Measurements from ENCODE around the gene RRAGD.

DNA sequence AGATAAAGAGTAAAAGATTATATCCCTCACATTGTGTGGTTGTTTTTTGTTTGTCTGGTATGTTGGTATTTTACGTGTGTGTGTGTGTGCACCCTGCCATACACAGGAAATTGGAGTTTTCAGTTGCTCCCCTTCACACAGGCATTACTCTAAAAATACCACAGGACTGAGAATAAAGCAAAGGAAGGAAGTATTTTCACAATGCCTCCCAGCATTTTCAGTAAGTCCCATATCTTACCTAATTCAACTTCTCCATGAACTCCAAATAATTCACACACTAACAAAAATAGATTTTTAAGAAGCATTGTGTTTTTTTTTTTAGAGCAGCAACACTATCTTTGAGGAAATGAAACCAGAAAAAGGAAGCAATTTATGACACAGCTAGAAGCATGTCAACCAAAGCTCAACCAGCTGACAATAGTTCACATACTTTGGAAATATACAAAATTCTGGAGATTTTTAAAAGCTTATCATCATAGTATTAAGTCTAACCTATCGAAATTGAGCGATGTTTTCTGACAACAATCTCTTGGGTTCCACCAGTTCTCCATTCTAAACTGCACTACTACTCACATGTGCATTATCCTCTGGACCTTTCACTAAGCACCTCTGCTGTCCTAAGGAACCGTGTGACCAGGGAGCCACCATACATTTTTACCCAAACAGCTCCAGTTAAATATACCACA lies 61.6 kb downstream of the RRAGD start:
- TF ChIP-seq CTCF (IDR thresholded peaks at IDR 0.05) (no peak), POLR2A (IDR thresholded peaks at IDR 0.05) (no peak), POLR2AphosphoS5 (IDR thresholded peaks at IDR 0.05; ENCODE audit: insufficient read depth in 1 of 2, low read depth in 1 of 2) (peak in 1 of 2 donors; percentile 83)

Measured in vagina (tissue), 2 donors.